Neural cell (in vitro differentiated cells): ENCODE measurements around the gene PKP2. TPM values are rescaled to one million over a fixed set of nuclear protein-coding genes. Genes with fewer than 3 reads are reported as not detected.

Source experiments
- H2AFZ ChIP-seq: fragments of 200-600, 300-800 bp; sonication (generic), shearing (Covaris generic); 2 replicates; pipeline ENCODE4 v1.6.0; 2014; ENCODE audit warnings: low read depth, mild to moderate bottlenecking, antibody characterized with exemption, low read length, moderate library complexity
- H3F3A ChIP-seq: fragments of 200-600 bp; shearing (Covaris generic); 2 replicates; pipeline ENCODE4 v1.6.1; 2016; ENCODE audit warnings: mild to moderate bottlenecking, moderate library complexity, mixed read lengths, antibody characterized with exemption, low read length; ENCODE audit not compliant: insufficient read depth, poor library complexity, severe bottlenecking
- H3K27ac ChIP-seq: fragments of 200-600, 300-800 bp; sonication (generic), shearing (Covaris generic); 2 replicates; pipeline ENCODE4 v1.5.1; 2014; ENCODE audit warnings: mild to moderate bottlenecking, low read length, moderate library complexity
- H3K27me3 ChIP-seq: fragments of 300-800, 200-600 bp; sonication (generic), shearing (Covaris generic); 2 replicates; pipeline ENCODE4 v1.6.0; 2014; ENCODE audit warnings: mild to moderate bottlenecking, low read depth, low read length, moderate library complexity; ENCODE audit not compliant: insufficient read depth
- H3K36me3 ChIP-seq: fragments of 300-800, 200-600 bp; sonication (generic), shearing (Covaris generic); 2 replicates; pipeline ENCODE4 v1.5.1; 2014; ENCODE audit warnings: mild to moderate bottlenecking, antibody characterized with exemption, low read length, moderate library complexity; ENCODE audit not compliant: insufficient read depth
- H3K4me2 ChIP-seq: fragments of 300-800, 200-600 bp; sonication (generic), shearing (Covaris generic); 2 replicates; pipeline ENCODE4 v1.6.0; 2014; ENCODE audit warnings: mild to moderate bottlenecking, low read length
- H3K4me3 ChIP-seq: fragments of 300-800, 200-600 bp; sonication (generic), shearing (Covaris generic); 2 replicates; pipeline ENCODE4 v1.5.1; 2014; ENCODE audit warnings: mild to moderate bottlenecking, low read length, moderate library complexity
- H3K79me2 ChIP-seq: fragments of 200-600 bp; shearing (Covaris generic); replicated peaks from 2 replicates; pipeline ENCODE4 v1.6.0; 2014; ENCODE audit warnings: mild to moderate bottlenecking, low read length, moderate library complexity; ENCODE audit not compliant: insufficient read depth
- H3K9ac ChIP-seq: fragments of 300-800, 200-600 bp; sonication (generic), shearing (Covaris generic); 2 replicates; pipeline ENCODE4 v1.6.1; 2016; ENCODE audit warnings: mild to moderate bottlenecking, low read length, mixed read lengths
- H3K9me2 ChIP-seq: fragments of 200-600 bp; shearing (Covaris generic); 2 replicates; pipeline ENCODE4 v1.6.1; 2016; ENCODE audit warnings: mild to moderate bottlenecking, low read length, mixed read lengths; ENCODE audit not compliant: insufficient read depth
- H3K9me3 ChIP-seq: fragments of 200-600, 300-800 bp; sonication (generic), shearing (Covaris generic); 2 replicates; pipeline ENCODE4 v1.6.1; 2016; ENCODE audit warnings: mild to moderate bottlenecking, mixed run types, low read length, moderate library complexity, mixed read lengths
- H4K20me1 ChIP-seq: fragments of 200-600 bp; shearing (Covaris generic); 2 replicates; pipeline ENCODE4 v1.6.1; 2016; ENCODE audit warnings: mild to moderate bottlenecking, mixed run types; ENCODE audit not compliant: insufficient read depth
- EP300 ChIP-seq: fragments of 450-650 bp; conservative IDR thresholded peaks from 2 replicates; pipeline ENCODE4 v1.6.1; 2014; ENCODE audit warnings: antibody characterized with exemption, mild to moderate bottlenecking, moderate library complexity; ENCODE audit not compliant: poor library complexity, severe bottlenecking
- EZH2 ChIP-seq: fragments of 200-600, 300-800 bp; shearing (Covaris generic), sonication (generic); IDR thresholded peaks from 2 replicates; pipeline ENCODE4 v1.6.1; 2014; ENCODE audit warnings: antibody characterized with exemption, low read length, borderline replicate concordance, mild to moderate bottlenecking; ENCODE audit not compliant: insufficient read depth, poor library complexity, severe bottlenecking
- MXI1 ChIP-seq: fragments of 450-650 bp; conservative IDR thresholded peaks from 2 replicates; pipeline ENCODE4 v1.6.1; 2014; ENCODE audit warnings: antibody characterized with exemption, mild to moderate bottlenecking; ENCODE audit not compliant: poor library complexity, severe bottlenecking
- POLR2AphosphoS5 ChIP-seq: IDR thresholded peaks from 2 replicates; pipeline ENCODE4 v1.6.1; 2012
- RAD21 ChIP-seq: fragments of 450-650 bp; conservative IDR thresholded peaks from 2 replicates; pipeline ENCODE4 v1.6.1; 2014; ENCODE audit warnings: antibody characterized with exemption, mild to moderate bottlenecking, moderate library complexity
- SMC3 ChIP-seq: fragments of 450-650 bp; conservative IDR thresholded peaks from 2 replicates; pipeline ENCODE4 v1.6.1; 2014; ENCODE audit warnings: antibody characterized with exemption, mild to moderate bottlenecking, moderate library complexity; ENCODE audit not compliant: poor library complexity
- TAF1 ChIP-seq: IDR thresholded peaks from 2 replicates; pipeline ENCODE4 v1.6.1; 2012; ENCODE audit warnings: low read depth
- polyA plus RNA-seq: library from polyadenylated mRNA; depleted of rRNA; stranded (reverse); fragments of >200 nt; gene quantifications from 2 replicates; pipeline ENCODE4 v1.2.3, GENCODE V29; 2014
- TF ChIP-seq, protein P1 (sequence below): IDR thresholded peaks from 2 replicates; pipeline ENCODE4 v1.6.1; 2012; ENCODE audit warnings: borderline replicate concordance
- TF ChIP-seq, protein P2 (sequence below): fragments of 450-650 bp; IDR thresholded peaks from 2 replicates; pipeline ENCODE4 v1.5.1; 2014; ENCODE audit warnings: antibody characterized with exemption, mild to moderate bottlenecking, moderate library complexity; ENCODE audit not compliant: poor library complexity, severe bottlenecking

PKP2 gene
- polyA plus RNA-seq, 1 donor from 2014 or later = 4.0 TPM

DNA sequence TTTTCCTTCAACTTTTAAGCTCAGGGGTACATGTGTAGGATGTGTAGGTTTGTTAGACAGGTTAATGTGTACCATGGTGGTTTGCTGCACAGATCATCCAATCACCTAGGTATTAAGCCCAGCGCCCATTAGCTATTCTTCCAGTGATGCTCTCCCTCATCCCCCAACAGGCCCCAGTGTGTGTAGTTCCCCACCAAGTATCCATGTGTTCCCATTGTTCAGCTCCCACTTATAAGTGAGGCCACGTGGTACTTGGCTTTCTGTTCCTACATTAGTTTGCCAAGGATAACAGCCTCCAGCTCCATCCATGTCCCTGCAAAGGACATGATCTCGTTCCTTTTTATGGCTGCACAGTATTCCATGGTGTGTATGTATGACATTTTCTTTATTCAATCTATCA, 92.3 kb downstream of the PKP2 start:
- no peak overlapping the region for H3K27ac ChIP-seq
- H2AFZ ChIP-seq = no peak overlapping the region
- no peak overlapping the region for H3K9ac ChIP-seq
- H3K4me3 ChIP-seq = no peak overlapping the region
- H3K36me3 ChIP-seq = no peaks in the 10 kb centered on the region
- no peaks in the 10 kb centered on the region for H3K79me2 ChIP-seq
- H3K9me3 ChIP-seq = no peaks in the 10 kb centered on the region
- no peak overlapping the region for H3K4me2 ChIP-seq
- H4K20me1 ChIP-seq = no peaks in the 10 kb centered on the region
- H3F3A ChIP-seq = no peaks in the 10 kb centered on the region
- H3K27me3 ChIP-seq = no peaks in the 10 kb centered on the region
- H3K9me2 ChIP-seq = no peaks in the 10 kb centered on the region
- no peak for TF ChIP-seq EZH2
- TF ChIP-seq SMC3 = no peak

DNA sequence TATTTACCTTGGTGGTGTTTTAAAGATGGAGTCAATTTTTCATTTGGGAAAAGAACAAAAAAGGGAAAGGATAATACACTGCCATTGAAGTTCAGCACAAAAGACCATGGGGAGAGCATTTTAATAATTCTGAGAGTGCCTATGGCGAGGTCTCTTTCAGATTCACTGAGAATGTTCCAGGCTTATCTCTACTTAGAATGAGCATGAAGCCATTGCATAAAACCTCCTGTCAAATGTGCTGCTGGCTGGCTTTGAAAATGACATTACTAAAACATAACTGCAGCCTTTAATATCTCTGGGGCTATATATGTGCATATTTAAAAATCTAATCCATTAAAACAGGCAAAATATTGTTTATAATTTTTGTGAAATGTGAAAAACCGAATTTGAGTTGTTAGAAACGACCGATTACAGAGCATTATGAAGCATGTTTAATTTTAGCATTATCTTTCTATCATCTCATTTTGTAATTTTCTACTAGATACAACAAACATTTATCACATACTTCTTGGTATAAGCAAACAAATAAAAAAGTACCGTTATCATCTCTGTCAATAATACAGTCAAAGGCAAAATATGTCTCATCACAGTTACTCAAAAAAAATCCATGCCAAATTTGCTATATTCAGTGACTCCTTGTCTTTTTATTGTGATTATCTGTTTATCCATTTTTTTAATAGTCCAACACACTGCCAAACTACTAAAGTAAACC, 95.2 kb downstream of the PKP2 start:
- H3K27ac ChIP-seq = no peak overlapping the region
- H4K20me1 ChIP-seq = no peaks in the 10 kb centered on the region
- no peaks in the 10 kb centered on the region for H3K27me3 ChIP-seq
- no peak overlapping the region for H2AFZ ChIP-seq
- H3F3A ChIP-seq = no peaks in the 10 kb centered on the region
- no peaks in the 10 kb centered on the region for H3K36me3 ChIP-seq
- H3K79me2 ChIP-seq = no peaks in the 10 kb centered on the region
- no peak overlapping the region for H3K4me3 ChIP-seq
- no peaks in the 10 kb centered on the region for H3K9me2 ChIP-seq
- H3K4me2 ChIP-seq = no peak overlapping the region
- TF ChIP-seq RAD21 (no peak), SMC3 (no peak), TAF1 (no peak), EZH2 (no peak), EP300 (no peak), POLR2AphosphoS5 (no peak)
- TF ChIP-seq, protein P1, sequence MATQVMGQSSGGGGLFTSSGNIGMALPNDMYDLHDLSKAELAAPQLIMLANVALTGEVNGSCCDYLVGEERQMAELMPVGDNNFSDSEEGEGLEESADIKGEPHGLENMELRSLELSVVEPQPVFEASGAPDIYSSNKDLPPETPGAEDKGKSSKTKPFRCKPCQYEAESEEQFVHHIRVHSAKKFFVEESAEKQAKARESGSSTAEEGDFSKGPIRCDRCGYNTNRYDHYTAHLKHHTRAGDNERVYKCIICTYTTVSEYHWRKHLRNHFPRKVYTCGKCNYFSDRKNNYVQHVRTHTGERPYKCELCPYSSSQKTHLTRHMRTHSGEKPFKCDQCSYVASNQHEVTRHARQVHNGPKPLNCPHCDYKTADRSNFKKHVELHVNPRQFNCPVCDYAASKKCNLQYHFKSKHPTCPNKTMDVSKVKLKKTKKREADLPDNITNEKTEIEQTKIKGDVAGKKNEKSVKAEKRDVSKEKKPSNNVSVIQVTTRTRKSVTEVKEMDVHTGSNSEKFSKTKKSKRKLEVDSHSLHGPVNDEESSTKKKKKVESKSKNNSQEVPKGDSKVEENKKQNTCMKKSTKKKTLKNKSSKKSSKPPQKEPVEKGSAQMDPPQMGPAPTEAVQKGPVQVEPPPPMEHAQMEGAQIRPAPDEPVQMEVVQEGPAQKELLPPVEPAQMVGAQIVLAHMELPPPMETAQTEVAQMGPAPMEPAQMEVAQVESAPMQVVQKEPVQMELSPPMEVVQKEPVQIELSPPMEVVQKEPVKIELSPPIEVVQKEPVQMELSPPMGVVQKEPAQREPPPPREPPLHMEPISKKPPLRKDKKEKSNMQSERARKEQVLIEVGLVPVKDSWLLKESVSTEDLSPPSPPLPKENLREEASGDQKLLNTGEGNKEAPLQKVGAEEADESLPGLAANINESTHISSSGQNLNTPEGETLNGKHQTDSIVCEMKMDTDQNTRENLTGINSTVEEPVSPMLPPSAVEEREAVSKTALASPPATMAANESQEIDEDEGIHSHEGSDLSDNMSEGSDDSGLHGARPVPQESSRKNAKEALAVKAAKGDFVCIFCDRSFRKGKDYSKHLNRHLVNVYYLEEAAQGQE = no peak
- TF ChIP-seq, protein P2, sequence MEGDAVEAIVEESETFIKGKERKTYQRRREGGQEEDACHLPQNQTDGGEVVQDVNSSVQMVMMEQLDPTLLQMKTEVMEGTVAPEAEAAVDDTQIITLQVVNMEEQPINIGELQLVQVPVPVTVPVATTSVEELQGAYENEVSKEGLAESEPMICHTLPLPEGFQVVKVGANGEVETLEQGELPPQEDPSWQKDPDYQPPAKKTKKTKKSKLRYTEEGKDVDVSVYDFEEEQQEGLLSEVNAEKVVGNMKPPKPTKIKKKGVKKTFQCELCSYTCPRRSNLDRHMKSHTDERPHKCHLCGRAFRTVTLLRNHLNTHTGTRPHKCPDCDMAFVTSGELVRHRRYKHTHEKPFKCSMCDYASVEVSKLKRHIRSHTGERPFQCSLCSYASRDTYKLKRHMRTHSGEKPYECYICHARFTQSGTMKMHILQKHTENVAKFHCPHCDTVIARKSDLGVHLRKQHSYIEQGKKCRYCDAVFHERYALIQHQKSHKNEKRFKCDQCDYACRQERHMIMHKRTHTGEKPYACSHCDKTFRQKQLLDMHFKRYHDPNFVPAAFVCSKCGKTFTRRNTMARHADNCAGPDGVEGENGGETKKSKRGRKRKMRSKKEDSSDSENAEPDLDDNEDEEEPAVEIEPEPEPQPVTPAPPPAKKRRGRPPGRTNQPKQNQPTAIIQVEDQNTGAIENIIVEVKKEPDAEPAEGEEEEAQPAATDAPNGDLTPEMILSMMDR = no peak
- H3K9ac ChIP-seq = no peak overlapping the region
- H3K9me3 ChIP-seq = no peaks in the 10 kb centered on the region

DNA sequence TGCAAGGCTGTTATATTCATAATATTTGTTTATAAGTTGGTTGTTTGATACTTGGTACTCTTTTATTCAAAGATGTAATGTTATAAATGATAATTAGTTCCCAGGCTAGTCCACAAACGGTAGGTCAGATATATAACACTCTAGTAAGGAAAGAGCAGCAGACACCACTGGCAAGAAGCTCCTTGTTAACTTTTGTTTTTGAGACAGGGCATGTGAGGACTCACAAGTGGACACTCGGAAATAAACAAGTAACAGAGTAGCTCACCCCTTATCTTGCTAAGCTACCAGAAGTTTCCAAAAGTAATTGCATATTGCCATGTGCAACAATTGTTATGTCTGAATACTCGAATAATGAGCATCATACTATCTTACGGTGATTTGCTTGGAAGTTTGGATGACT, 102.3 kb downstream of the PKP2 start:
- H3K9ac ChIP-seq = no peak overlapping the region
- no peak overlapping the region for H3K27ac ChIP-seq
- no peaks in the 10 kb centered on the region for H3F3A ChIP-seq
- H3K4me2 ChIP-seq = no peak overlapping the region
- H3K9me3 ChIP-seq = no peaks in the 10 kb centered on the region
- no peak overlapping the region for H2AFZ ChIP-seq
- H3K4me3 ChIP-seq = no peak overlapping the region
- H3K27me3 ChIP-seq = no peaks in the 10 kb centered on the region
- H3K79me2 ChIP-seq = no peaks in the 10 kb centered on the region
- TF ChIP-seq, protein P1 = no peak
- TF ChIP-seq RAD21 = no peak
- TF ChIP-seq MXI1 = no peak
- TF ChIP-seq TAF1 = no peak
- no peak for TF ChIP-seq SMC3
- no peak for TF ChIP-seq POLR2AphosphoS5
- TF ChIP-seq, protein P2 = no peak
- TF ChIP-seq EP300 = no peak
- H4K20me1 ChIP-seq = no peaks in the 10 kb centered on the region
- H3K9me2 ChIP-seq = no peaks in the 10 kb centered on the region
- H3K36me3 ChIP-seq = no peaks in the 10 kb centered on the region
